Superior temporal gyrus (tissue), 1 donor: ENCODE results near the gene XBP1.
"Not testable (repeated sequence)": the region's sequence is repeated elsewhere in the genome, so short reads cannot be mapped to it uniquely, and the experiment has no call there.

Experiments used
- DNase-seq: peaks from one replicate; pipeline ENCODE4 v3.0.0-alpha.2; 2016; ENCODE audit errors: extremely low spot score

XBP1 gene

DNA sequence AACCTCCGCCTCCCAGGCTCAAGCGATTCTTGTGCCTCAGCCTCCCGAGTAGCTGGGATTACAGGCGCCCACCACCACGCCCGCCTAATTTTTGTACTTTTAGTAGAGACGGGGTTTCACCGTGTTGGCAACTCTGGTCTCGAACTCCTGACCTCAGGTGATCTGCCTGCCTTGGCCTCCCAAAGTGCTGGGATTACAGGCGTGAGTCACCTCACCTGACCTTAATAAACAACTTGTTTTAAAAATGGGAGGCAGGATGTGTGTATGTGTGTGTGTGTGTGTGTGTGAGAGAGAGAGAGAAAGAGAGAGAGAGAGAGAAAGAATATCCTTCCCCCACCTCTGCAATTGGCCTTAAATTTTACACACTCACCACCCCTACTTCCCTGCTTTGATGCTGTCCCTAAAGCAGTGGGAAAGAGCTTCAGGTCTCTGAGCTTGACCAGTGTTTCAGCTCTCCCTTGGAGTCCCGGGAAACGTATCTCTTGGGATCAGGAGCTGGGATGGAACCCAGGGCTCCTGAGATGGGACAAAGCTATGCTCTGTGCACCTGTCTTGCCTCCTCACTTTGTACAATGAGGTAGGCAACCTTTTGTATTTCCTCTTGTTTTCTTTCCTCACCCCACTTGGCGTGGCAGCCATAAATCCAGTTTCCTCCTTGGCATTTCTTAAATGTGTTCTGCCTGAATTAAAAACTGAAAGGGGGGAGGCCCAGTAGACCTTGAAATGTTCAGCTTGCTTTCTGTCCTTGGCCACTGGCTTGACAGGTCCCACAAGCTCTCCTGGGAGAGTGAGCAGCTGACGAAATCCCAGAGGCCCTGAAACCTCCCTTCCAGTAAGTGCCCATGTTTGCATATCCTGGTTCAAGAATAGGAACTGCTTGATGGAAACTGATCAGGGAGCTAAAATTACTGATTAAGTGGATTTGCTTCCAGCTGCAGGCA lies 17.8 kb upstream of the XBP1 start:
- DNase-seq = no peak

DNA sequence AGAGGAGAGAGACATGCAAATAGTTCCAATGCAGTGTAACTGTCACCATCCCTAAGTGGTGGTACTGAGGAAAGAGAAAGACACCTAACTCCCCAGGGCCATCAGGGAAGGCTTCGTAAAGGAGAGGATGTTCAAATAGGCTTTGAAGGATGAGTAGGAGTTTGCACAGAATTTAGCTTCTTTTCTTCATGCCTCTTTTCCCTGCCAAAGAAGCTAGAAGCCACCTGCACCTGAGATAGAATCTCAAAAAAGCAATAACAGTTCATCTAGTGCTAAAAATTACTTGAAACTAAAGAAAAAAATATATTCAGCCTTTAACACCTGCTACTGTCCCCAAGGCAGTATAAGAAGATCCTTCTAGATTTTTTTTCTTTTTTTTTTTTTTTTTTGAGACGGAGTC lies 16.7 kb upstream of the XBP1 start:
- no peak for DNase-seq

DNA sequence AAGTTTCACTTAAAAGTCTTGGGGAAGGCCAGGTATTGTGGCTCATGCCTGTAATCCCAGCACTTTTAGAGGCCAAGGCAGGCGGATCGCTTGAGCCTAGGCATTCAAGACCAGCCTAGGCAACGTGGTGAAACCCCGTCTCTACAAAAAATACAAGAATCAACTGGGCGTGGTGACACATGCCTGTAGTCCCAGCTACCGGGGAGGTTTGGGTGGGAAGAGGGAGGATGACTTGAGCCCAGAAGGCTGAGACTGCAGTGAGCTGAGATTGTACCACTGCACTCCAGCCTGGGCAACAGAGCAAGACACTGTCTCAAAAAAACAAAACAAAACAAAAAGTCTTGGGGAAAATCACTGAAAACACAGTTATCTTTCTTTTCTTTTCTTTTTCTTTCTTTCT lies 15.4 kb upstream of the XBP1 start:
- DNase-seq = no peak

- DNase-seq = no peak
These were observed 14.7 kb upstream of the XBP1 start for GRCh38 chr22:28815111-28815510.

DNA sequence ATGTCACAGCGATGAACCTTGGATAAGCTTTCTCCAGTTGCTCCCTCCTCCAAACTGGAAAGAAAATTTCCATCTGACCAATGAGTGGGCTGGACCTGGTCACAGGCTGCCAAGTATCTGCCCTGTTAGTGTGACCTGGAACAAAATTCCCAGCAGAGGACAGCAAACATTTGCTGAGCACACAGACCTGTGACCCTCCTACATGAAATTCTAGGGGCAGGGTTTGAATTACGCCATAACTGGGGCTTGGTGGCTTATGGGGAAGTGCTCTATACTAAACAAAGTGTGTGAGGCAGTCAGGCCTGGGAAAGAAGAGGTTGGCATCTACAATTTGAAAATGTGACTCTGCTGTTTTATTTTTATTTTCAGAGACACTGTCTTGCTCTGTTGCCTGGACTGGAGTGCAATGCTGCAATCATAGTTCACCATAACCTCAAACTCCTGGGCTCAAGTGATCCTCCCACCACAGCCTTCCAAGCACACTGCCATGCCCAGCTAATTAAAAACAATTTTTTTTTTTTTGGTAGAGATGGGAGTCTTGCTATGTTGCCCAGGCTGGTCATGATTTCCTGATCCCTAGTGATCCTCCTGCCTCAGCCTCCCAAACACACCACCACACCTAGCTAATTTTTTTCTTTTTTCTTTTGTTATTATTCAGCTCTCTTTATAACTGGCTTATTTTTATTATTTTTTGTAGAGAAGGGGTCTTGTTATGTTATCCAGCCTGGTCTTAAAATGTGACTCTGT lies 13.6 kb upstream of the XBP1 start:
- no peak for DNase-seq

- no peak for DNase-seq
These were observed 12.1 kb upstream of the XBP1 start for GRCh38 chr22:28812516-28812915.

- no peak for DNase-seq
These were observed 10.6 kb upstream of the XBP1 start for GRCh38 chr22:28810821-28811491.

- DNase-seq = no peak
These were observed 8.5 kb upstream of the XBP1 start for GRCh38 chr22:28808716-28809355.

- not testable (repeated sequence) for DNase-seq
These were observed 5.1 kb upstream of the XBP1 start for GRCh38 chr22:28805426-28805825.

- DNase-seq = no peak
These were observed 2.3 kb upstream of the XBP1 start for GRCh38 chr22:28802595-28803123.

GRCh38 chr22:28801845-28802594 lies 1.7 kb upstream of the XBP1 start:
- DNase-seq = no peak

- peak; percentile 39 for DNase-seq
These were observed 612 bp downstream of the XBP1 start for GRCh38 chr22:28799606-28800307.

- no peak for DNase-seq
These were observed 1.4 kb downstream of the XBP1 start for GRCh38 chr22:28798810-28799605.

GRCh38 chr22:28795932-28796856 lies 4.2 kb downstream of the XBP1 start:
- DNase-seq = no peak

GRCh38 chr22:28795071-28795693 lies 5.2 kb downstream of the XBP1 start:
- no peak for DNase-seq

- no peak for DNase-seq
These were observed 6.3 kb downstream of the XBP1 start for GRCh38 chr22:28793976-28794584.
